Neural progenitor cell (in vitro differentiated cells): Measurements from ENCODE around the gene GUCY1A2.

Experiments used
- EZH2 ChIP-seq: fragments of 200-600 bp; sonication (generic); IDR thresholded peaks from 2 replicates; pipeline ENCODE4 v1.6.1; 2017; ENCODE audit warnings: antibody characterized with exemption, mild to moderate bottlenecking, moderate library complexity
- EZH2phosphoT487 ChIP-seq: fragments of 200-600 bp; sonication (generic); IDR thresholded peaks from 2 replicates; pipeline ENCODE4 v1.6.1; 2017; ENCODE audit warnings: antibody characterized with exemption
- TF ChIP-seq, protein P1 (sequence below): fragments of 200-600 bp; sonication (generic); IDR thresholded peaks from 2 replicates; pipeline ENCODE4 v1.5.1; 2017; ENCODE audit warnings: antibody characterized with exemption, mild to moderate bottlenecking

DNA sequence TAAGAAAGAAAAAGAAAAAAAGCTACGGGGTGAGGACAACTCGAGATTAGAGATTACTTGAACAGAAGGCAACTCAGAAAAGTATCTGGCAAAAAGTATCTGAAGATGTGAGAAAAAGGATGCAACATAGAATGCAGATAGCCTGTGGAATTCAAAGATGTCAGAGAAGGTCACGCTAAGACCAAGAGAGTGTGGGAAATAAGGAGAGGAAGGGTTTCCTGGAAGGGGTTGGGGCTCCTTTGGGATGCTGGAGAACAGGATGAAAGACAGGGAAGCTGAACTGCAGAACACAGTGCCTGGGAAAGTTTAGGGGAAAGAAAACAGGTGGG is 1.2 kb downstream of the GUCY1A2 start:
- TF ChIP-seq, protein P1, sequence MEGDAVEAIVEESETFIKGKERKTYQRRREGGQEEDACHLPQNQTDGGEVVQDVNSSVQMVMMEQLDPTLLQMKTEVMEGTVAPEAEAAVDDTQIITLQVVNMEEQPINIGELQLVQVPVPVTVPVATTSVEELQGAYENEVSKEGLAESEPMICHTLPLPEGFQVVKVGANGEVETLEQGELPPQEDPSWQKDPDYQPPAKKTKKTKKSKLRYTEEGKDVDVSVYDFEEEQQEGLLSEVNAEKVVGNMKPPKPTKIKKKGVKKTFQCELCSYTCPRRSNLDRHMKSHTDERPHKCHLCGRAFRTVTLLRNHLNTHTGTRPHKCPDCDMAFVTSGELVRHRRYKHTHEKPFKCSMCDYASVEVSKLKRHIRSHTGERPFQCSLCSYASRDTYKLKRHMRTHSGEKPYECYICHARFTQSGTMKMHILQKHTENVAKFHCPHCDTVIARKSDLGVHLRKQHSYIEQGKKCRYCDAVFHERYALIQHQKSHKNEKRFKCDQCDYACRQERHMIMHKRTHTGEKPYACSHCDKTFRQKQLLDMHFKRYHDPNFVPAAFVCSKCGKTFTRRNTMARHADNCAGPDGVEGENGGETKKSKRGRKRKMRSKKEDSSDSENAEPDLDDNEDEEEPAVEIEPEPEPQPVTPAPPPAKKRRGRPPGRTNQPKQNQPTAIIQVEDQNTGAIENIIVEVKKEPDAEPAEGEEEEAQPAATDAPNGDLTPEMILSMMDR = no peak
- TF ChIP-seq EZH2 (no peak), EZH2phosphoT487 (no peak)
